Measurements from ENCODE around the gene ING3.

ING3 gene

GRCh38 chr7:121026159-121026558 is 75.6 kb downstream of the ING3 start:
- no peak for DNase-seq (ENCODE audit: low read depth, low spot score)

GRCh38 chr7:121026577-121027111 is 76.1 kb downstream of the ING3 start:
- no peak for DNase-seq (ENCODE audit: low read depth, low spot score)

All from activated CD4-positive, CD25-positive, alpha-beta regulatory T cell treated with anti-CD3 and anti-CD28 coated beads, Interleukin-2, amount 50 U/mL, for 16 hours (primary cell).